HG03342 (cell line): ENCODE results near the gene CHMP2A.

Experiments used
- ATAC-seq: cut with Tn5 transposase; IDR thresholded peaks from one replicate; pipeline ENCODE4 v1.9.1; 2021; ENCODE audit warnings: mild to moderate bottlenecking, moderate library complexity; ENCODE audit not compliant: unreplicated experiment

Gene CHMP2A

GRCh38 chr19:58556622-58557220 lies 1.8 kb upstream of the CHMP2A start:
- no peak for ATAC-seq

- no peak for ATAC-seq
These were observed 1.2 kb upstream of the CHMP2A start for GRCh38 chr19:58555920-58556621.

GRCh38 chr19:58555369-58555885 lies 522 bp upstream of the CHMP2A start:
- ATAC-seq: no peak

GRCh38 chr19:58553799-58554493 lies 959 bp downstream of the CHMP2A start:
- ATAC-seq: no peak

GRCh38 chr19:58552655-58553054 lies 2.2 kb downstream of the CHMP2A start:
- no peak for ATAC-seq

DNA sequence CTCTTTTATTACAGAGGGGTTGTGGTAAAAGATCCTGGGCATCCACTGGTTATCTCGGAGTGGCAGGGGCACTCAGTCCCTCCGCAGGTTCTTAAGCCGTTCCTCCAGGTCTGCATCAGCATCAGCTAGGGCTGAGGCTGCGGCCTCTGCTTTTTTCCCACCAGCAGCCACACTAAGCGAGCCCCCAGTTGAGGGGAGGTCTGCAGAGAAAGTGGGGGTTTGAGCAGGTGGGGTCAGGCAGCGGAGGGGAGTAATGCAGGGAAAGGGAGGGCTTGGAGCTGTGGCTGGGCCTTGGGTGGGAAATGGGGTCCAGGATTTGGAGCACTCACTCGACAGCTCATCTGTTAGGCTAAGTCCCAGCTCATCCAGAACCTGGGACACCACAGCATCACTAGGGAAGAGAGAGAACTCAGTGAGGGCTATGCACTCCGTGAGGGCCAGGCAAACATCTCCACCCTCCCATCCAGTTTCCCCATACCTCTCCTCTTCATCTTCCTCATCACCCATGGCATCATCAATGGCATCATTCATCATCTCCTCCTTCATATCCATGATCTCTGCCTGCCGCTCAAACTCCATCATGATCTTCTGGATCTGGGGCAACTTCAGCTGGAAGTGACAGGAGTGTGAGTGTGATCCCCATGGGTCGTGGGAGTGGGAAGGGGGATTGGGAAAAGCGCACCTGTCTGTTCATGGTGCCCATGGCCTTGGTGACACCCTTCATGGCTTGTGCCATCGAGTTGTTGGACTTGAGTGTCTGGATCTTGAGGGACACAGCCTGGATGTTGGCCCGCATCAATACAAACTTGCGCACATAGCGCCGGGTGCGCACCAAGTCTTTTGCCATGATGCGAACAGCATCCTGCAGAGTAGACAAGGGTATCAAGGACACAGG lies 3.1 kb downstream of the CHMP2A start:
- no peak for ATAC-seq

DNA sequence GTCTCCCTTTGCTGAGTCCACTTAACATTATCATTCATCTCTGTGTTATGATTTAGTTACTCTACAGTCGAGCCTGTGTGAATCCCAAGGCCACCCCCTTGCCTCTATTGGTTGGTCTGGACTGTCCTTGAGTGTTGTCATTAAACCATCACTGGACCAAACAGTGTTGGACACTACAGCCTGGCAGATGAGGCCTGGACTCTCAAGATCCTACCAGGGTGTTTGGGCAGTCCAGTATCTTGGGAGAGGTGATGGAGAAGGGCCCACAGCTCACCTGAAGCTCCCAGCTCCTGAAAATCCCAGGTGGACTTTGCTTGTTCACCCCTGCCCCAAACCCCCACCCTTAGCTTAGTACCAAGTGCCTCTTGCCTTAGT lies 3.8 kb downstream of the CHMP2A start:
- no peak for ATAC-seq

DNA sequence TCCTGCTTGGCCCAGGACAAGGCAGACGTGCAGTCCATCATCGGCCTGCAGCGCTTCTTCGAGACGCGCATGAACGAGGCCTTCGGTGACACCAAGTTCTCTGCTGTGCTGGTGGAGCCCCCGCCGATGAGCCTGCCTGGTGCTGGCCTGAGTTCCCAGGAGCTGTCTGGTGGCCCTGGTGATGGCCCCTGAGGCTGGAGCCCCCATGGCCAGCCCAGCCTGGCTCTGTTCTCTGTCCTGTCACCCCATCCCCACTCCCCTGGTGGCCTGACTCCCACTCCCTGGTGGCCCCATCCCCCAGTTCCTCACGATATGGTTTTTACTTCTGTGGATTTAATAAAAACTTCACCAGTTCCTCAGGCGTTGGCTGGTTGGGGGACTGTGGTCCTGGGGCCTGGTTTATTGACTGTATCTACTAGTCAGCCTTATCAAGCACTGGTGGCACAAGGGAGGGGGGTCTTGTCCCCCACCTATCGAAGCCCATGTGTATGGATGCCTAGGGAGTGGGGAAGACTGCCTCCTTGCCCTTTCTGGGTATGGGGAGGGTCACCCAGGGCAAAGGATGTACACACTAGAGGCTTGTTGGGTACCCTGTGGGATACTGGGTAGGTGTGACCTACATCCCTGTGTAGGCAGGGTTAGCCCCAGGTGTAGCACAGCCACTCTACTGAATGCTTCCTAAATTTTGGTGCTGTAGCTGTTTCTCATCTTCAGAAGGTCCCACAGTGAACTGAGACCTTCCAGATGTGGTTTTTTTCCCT lies 4.4 kb downstream of the CHMP2A start:
- no peak for ATAC-seq

DNA sequence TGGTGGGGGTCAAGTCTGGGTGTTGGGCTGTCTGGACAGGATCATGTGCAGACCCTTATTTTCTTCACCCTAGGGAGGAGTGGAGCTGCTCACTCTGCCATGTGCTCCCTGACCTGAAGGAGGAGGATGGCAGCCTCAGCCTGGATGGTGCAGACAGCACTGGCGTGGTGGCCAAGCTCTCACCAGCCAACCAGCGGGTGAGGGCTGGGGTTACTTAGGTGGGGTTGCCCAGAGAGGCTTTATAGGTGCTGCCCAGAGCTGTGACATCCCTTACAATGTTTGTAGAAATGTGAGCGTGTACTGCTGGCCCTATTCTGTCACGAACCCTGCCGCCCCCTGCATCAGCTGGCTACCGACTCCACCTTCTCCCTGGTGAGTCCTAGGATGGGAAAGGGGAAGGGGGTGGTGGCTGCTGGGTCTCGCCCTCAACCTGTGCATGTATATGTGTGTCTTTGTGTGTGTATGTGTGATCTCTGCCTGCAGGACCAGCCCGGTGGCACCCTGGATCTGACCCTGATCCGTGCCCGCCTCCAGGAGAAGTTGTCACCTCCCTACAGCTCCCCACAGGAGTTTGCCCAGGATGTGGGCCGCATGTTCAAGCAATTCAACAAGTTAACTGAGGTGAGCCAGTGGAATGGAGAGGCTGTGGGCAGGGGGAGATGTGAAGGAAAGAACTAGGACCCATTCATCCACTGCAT lies 5.1 kb downstream of the CHMP2A start:
- ATAC-seq: no peak

DNA sequence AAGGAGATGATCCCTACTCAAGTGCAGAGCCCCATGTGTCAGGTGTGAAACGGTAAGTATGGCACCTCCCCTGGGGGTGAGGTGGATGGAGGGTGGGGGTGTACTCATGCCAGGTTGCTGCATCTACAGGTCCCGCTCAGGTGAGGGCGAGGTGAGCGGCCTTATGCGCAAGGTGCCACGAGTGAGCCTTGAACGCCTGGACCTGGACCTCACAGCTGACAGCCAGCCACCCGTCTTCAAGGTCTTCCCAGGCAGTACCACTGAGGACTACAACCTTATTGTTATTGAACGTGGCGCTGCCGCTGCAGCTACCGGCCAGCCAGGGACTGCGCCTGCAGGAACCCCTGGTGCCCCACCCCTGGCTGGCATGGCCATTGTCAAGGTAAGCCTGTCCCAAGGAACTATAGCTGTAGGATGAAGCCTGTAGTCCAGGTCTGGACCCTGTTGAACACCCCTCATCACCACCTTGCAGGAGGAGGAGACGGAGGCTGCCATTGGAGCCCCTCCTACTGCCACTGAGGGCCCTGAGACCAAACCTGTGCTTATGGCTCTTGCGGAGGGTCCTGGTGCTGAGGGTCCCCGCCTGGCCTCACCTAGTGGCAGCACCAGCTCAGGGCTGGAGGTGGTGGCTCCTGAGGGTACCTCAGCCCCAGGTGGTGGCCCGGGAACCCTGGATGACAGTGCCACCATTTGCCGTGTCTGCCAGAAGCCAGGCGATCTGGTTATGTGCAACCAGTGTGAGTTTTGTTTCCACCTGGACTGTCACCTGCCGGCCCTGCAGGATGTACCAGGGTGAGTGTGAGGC lies 5.8 kb downstream of the CHMP2A start:
- ATAC-seq: no peak

DNA sequence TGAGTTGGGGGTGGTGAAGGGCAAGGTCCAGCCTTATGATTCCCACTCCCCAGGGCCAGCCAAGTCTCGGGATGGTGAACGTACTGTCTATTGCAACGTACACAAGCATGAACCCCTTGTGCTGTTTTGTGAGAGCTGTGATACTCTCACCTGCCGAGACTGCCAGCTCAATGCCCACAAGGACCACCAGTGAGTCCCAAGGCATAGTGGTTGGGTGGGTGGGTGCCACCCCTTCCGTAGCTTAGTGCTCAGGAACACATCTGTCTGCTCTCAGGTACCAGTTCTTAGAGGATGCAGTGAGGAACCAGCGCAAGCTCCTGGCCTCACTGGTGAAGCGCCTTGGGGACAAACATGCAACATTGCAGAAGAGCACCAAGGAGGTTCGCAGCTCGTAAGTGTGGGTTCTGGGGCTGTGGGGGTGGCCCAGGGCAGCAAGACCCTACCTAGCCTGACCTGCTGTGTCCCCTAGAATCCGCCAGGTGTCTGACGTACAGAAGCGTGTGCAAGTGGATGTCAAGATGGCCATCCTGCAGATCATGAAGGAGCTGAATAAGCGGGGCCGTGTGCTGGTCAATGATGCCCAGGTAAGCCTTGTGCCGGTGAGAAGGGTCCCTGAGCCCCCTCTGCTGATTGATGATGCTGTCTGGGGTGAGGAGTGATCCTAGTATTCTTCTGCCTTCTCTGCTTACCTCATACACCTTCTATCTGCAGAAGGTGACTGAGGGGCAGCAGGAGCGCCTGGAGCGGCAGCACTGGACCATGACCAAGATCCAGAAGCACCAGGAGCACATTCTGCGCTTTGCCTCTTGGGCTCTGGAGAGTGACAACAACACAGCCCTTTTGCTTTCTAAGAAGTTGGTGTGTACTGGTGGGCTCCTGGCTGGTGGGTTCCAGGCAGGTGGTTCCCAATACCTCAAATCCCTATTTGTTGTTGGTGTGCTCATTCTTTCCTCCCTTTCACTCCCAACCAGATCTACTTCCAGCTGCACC lies 7.3 kb downstream of the CHMP2A start:
- ATAC-seq: no peak

- no peak for ATAC-seq
These were observed 8.8 kb downstream of the CHMP2A start for GRCh38 chr19:58546019-58546530.

GRCh38 chr19:58545286-58546018 lies 9.5 kb downstream of the CHMP2A start:
- ATAC-seq: no peak

DNA sequence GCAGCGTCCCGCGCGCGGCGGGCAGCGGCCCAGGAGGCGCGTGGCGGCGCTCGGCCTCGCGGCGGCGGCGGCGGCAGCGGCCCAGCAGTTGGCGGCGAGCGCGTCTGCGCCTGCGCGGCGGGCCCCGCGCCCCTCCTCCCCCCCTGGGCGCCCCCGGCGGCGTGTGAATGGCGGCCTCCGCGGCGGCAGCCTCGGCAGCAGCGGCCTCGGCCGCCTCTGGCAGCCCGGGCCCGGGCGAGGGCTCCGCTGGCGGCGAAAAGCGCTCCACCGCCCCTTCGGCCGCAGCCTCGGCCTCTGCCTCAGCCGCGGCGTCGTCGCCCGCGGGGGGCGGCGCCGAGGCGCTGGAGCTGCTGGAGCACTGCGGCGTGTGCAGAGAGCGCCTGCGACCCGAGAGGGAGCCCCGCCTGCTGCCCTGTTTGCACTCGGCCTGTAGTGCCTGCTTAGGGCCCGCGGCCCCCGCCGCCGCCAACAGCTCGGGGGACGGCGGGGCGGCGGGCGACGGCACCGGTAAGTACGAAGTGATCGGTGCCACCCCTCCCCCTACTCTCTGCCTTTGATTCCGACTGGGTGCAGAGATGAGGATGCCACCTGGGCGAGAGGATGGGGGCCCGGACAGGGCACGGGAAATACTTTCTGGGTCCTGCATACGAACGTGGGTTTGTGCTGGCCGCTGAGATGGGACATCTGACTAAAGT lies 10.2 kb downstream of the CHMP2A start:
- ATAC-seq: peak; percentile 44

- peak; percentile 77 for ATAC-seq
These were observed 10.9 kb downstream of the CHMP2A start, which contains the start of gene TRIM28 for GRCh38 chr19:58543826-58544590. TRIM28 (plus strand) TSS chr19:58544064; CDS start chr19:58544758, 694 bp downstream.
